Activated naive CD8-positive, alpha-beta T cell (primary cell): ENCODE results near the gene PTTG1IP.
A peak's percentile ranks its signal among the peaks of the same experiment; 100 is the strongest.

ENCODE experiments used
- H3K27ac Mint-ChIP-seq: one replicate; pipeline ENCODE4 v1.8.0; 2021; ENCODE audit warnings: mixed read lengths
- H3K27me3 Mint-ChIP-seq: one replicate; pipeline ENCODE4 v1.8.0; 2021; ENCODE audit warnings: mixed read lengths
- H3K36me3 Mint-ChIP-seq: one replicate; pipeline ENCODE4 v1.8.0; 2021; ENCODE audit warnings: mixed read lengths
- H3K4me1 Mint-ChIP-seq: one replicate; pipeline ENCODE4 v1.8.0; 2021; ENCODE audit warnings: low read depth, mixed read lengths
- H3K4me3 Mint-ChIP-seq: one replicate; pipeline ENCODE4 v1.8.0; 2021; ENCODE audit warnings: mild to moderate bottlenecking, mixed read lengths
- H3K9me3 Mint-ChIP-seq: one replicate; pipeline ENCODE4 v1.8.0; 2021; ENCODE audit warnings: low read depth, mixed read lengths

The PTTG1IP gene

DNA sequence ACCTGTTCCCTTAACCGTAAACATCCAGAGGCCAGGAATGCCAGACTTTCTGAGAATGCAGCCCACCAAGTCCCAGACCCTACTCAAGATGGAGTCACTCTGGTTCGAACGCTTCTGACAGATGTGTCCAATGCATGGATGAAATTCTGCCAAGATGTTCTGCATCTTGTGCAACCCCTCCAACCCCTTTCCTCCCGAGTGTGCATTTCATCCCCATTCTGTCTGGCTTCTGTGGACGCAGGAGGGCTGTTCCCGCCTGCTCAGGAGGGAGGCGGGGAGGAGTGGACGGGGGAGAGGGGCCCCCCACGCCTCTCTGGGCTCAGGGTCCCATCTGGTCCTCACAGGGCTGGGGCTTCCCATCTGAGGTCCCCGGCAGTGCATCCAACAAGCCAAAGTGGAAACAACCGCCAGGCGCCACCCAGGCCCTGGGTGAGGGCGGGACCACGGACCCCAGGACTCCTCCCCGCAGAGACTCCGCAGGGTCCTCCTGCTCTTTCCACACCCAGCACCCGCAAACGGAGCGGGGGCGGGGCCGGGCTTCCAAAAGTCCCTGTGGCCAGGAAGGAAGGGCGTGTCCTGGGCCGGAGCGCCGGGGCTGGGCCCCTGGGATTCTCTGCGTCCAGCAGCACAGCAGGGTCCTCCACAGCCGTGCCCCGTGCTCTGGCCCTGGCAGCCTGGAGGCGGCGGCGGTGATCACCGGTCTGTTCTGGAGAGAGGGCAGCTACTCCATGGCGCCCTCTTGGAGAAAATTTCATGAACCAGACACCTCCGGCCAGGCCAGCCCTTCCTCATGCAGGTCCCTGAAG, 27.9 kb downstream of the PTTG1IP start:
- peaks cover 13% of the 10 kb centered on the region for H3K4me1 Mint-ChIP-seq
- H3K4me3 Mint-ChIP-seq, result peak overlapping the region; percentile 78
- no peaks in the 10 kb centered on the region for H3K9me3 Mint-ChIP-seq
- H3K27me3 Mint-ChIP-seq, result no peaks in the 10 kb centered on the region
- peak overlapping the region; percentile 61 for H3K27ac Mint-ChIP-seq
- H3K36me3 Mint-ChIP-seq, result no peaks in the 10 kb centered on the region

DNA sequence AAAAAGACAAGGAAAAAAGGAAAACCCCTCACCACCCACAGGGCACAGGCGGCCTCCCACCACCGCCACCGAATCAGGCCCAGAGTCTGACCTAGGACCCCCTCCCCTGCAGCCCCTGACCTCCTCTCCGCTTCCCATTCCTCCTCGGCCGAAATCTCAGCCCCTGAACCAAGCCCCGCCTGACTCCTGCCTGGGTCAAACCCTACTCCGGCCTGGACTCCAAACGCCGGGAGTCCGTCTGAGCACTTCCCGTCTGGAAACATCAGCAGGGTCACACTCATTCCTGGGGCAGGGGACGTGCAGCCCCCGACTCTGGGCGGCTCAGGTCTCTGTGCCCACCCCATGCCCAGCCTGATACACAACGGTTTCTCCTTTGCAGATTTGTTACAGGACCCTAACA, 29.2 kb downstream of the PTTG1IP start:
- H3K4me1 Mint-ChIP-seq, result peaks cover 13% of the 10 kb centered on the region
- H3K9me3 Mint-ChIP-seq, result no peaks in the 10 kb centered on the region
- H3K4me3 Mint-ChIP-seq, result no peak overlapping the region
- H3K27ac Mint-ChIP-seq, result no peak overlapping the region
- H3K27me3 Mint-ChIP-seq, result no peaks in the 10 kb centered on the region
- no peaks in the 10 kb centered on the region for H3K36me3 Mint-ChIP-seq

DNA sequence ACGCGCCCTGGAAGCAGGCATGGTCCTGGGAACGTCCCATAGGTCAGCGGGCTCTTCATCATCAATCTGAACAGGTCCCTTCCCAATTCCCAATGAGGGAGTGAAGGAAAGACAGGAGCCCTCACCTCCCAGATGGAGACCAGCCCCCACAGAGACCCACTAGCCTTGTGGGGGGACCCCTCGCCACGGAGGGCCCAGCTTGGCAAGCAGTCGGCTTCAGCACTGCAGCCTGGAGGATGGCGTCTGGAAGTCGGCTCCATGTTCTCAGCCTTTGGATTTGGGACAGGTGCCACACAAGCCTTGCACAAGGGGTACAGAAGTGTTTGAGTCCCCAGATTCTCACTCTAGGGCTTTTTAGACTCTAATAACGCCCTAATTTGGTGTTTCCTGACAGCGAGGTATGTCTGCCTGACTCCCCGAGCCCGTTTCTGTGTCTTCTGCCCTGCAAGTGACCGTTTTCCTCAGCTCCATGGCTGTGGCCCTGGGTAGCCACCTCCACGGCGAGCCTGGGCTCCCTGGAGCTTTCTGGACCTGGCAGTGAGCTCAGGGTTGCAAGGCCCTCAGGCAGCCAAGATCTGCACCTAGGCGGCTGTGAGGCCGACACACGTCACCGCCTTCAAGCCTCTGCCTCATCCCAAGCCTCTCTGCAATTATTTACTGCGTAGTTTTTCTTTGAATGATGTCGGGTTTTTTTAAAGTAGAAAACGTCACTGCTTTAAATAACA, 30.6 kb downstream of the PTTG1IP start:
- H3K27me3 Mint-ChIP-seq, result no peaks in the 10 kb centered on the region

DNA sequence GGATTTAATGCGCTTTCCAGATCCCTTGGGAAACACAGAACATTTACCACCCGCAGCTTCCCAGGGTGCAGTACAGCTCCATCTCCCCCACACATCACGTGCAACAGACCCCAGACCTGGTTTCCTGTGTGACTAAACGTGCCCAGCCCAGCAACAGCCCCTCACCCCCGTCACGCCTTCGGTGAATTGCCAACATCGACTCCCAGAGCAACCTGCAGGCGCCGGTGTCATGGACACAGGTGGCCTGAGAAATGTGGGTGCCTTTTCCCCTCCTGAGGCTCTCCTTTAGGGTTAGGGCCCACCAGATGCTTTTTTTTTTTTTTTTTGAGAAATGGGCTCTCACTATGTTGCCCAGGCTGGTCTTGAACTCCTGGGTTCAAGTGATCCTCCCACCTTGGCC, 31.4 kb downstream of the PTTG1IP start:
- H3K4me3 Mint-ChIP-seq, result no peak overlapping the region
- H3K36me3 Mint-ChIP-seq, result no peaks in the 10 kb centered on the region
- H3K4me1 Mint-ChIP-seq, result peaks cover 11% of the 10 kb centered on the region
- no peak overlapping the region for H3K27ac Mint-ChIP-seq
- no peaks in the 10 kb centered on the region for H3K27me3 Mint-ChIP-seq
- H3K9me3 Mint-ChIP-seq, result no peaks in the 10 kb centered on the region

More for the DNA sequence above, 30.6 kb downstream of the PTTG1IP start:
- Mint-ChIP-seq H3K9me3 (no peaks in the 10 kb centered on the region), H3K4me1 (peaks cover 13% of the 10 kb centered on the region), H3K4me3 (no peak overlapping the region), H3K27ac (no peak overlapping the region), H3K36me3 (no peaks in the 10 kb centered on the region)

DNA sequence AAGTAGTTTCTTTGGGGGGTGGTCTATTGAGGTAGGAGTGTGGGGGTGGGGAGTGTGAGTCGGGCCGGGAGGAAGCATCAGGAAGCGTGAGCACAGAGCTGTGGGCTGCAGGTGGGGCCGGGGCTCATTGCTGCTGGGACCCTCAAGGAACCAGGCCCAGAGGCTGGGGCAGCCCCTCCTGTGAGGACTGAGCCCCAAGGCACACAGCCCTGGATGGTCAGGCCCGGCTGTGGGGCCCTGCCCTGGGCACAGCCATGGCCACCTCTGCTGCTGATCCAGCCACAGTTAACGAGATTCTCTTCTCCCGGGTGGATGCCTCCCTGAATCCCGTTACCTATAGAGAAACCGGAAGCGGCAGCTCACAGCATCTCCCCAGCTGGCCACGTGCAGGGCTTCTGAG, 32.7 kb downstream of the PTTG1IP start:
- peaks cover 4% of the 10 kb centered on the region for H3K4me1 Mint-ChIP-seq
- no peaks in the 10 kb centered on the region for H3K36me3 Mint-ChIP-seq
- no peaks in the 10 kb centered on the region for H3K9me3 Mint-ChIP-seq
- H3K4me3 Mint-ChIP-seq, result no peak overlapping the region
- no peak overlapping the region for H3K27ac Mint-ChIP-seq
- no peaks in the 10 kb centered on the region for H3K27me3 Mint-ChIP-seq

DNA sequence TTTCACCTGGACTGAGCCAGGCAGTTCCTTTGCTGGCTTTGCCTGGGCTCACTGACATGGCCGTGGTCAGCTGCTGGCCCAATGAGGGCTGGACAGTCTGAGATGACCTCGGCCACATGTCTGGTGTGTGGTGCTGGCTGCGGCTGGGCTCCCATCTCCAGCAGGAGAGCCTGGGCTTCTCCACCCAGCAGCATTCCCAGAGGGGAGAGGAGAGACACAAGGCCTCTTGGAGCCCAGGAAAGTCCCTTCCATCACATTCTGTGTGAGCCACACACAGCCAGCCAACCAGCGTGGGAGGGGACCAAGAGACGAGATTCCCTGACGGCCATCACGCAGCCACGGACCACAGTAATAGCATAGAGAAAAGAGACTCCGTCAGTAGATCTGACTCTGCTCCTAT, 34.5 kb downstream of the PTTG1IP start:
- Mint-ChIP-seq H3K4me3 (no peak overlapping the region), H3K27ac (no peak overlapping the region), H3K27me3 (no peaks in the 10 kb centered on the region), H3K9me3 (no peaks in the 10 kb centered on the region), H3K36me3 (no peaks in the 10 kb centered on the region), H3K4me1 (no peaks in the 10 kb centered on the region)

DNA sequence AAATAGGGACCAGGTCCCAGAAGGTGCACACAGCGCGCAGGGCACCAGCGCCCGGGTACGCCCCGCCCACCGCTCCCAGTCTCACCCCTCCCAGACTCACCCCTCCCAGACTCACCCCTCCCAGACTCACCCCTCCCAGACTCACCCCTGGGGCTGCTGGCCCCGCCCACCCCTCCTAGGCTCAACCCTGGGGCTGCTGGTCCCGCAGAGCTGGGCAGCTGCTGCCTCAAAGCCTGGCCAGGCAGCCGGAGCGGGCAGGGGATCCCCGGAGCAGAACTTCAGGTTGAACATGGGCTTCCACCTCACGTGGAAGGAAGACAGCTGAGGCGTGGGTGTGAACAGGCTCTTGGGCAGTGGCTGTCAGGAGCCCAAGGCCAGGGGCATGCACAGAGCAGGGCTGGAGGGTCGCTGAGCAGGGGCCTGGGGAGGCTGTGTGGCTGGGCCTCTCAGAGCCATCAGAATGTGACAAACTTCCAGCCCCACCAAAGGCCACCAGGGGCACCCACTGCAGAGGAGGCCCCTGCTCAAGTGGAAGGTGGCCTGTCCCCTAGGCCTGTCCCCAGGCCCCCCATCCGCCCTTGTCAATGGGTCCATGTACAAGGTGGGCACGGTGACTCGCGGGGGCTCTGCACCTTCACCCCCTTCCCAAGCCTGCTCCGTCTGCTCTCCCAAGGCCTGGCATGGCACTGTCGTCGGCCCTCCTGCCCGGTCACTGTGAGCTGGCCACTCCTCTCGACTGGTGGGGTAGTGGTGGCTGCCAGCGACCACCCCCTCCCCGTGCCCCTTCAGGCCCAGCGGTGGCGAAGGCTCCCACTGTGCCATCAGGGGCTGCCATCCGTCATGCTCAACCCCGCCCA, 35.2 kb downstream of the PTTG1IP start:
- Mint-ChIP-seq H3K27ac (no peak overlapping the region), H3K4me3 (no peak overlapping the region), H3K36me3 (no peaks in the 10 kb centered on the region), H3K4me1 (no peaks in the 10 kb centered on the region), H3K9me3 (no peaks in the 10 kb centered on the region), H3K27me3 (no peaks in the 10 kb centered on the region)

DNA sequence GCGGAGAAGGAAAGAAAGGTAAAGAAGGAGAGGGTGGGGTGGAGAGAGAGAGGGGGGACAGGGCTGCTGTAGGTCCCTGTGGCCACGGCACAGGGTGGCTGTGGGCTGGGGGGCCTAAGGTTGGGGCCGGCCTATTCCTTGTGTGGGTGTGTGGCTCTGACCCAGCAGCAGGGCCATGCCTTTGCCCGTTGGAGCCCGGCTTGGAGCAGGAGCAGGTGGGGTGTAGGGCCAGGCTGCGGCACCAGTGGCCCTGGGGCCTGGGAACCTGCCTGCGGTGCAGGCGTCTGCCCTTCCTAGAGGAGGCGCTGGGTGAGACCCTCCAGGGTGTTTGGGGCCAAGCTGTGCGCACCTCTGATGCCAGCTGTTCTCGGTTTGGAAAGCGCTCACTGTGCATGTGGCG, 36.0 kb downstream of the PTTG1IP start:
- Mint-ChIP-seq H3K9me3 (no peaks in the 10 kb centered on the region), H3K4me3 (no peak overlapping the region), H3K27ac (no peak overlapping the region), H3K36me3 (no peaks in the 10 kb centered on the region), H3K27me3 (no peaks in the 10 kb centered on the region), H3K4me1 (no peaks in the 10 kb centered on the region)

DNA sequence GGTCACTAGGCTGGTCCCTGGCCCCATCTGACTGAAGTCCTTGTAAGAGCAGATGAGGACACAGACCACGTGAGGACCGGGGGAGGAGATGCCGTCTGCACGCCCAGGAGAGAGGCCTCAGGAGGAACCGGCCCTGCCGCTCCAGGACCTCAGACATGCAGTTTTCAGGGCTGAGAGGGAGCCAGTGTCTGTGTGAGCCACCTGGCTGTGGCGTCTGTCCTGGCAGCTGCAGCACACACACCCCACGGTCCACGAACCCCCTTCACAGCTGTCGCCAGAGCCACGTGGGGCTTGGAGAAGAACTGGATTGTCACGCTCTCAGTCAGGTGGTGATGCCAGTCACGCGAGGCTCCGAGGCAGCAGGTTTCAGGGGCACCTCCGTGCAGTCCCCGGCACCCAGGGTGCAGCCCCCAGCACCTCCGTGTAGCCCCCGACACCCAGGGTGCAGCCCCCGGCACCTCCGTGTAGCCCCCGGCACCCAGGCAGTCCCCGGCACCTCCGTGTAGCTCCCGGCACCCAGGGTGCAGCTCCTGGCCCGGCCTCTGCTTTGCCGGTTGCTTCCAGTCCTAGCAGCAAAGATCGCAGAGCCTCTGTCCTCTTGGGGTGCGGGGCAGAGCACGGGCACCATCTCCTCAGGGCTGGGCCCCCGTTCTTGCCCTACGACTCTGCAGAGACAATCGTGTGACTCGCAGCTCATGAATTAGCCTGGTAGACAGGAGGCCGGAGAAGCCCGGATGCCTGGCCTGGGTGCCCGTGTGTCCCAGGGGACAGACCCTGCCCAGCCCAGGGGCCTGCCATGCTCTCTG, 36.6 kb downstream of the PTTG1IP start:
- Mint-ChIP-seq H3K27ac (no peak overlapping the region), H3K4me1 (no peaks in the 10 kb centered on the region), H3K4me3 (no peak overlapping the region), H3K36me3 (no peaks in the 10 kb centered on the region), H3K27me3 (no peaks in the 10 kb centered on the region), H3K9me3 (no peaks in the 10 kb centered on the region)

DNA sequence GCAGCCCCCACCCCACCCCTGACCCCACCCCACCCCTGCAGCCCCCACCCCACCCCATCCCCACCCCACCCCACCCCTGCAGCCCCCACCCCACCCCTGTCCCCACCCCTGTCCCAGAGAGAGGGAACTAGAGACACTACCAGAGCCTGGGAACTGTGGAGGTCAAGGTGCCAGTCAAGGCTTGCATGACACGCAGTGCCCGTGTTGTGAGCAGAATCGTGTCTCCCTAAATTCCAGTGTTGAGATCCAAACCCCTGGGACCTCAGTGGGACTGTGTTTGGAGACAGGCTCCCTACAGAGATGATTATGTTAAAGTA, 37.2 kb downstream of the PTTG1IP start:
- Mint-ChIP-seq H3K4me3 (no peak overlapping the region), H3K27me3 (no peaks in the 10 kb centered on the region), H3K4me1 (peaks cover 2% of the 10 kb centered on the region), H3K27ac (no peak overlapping the region), H3K36me3 (no peaks in the 10 kb centered on the region), H3K9me3 (no peaks in the 10 kb centered on the region)

DNA sequence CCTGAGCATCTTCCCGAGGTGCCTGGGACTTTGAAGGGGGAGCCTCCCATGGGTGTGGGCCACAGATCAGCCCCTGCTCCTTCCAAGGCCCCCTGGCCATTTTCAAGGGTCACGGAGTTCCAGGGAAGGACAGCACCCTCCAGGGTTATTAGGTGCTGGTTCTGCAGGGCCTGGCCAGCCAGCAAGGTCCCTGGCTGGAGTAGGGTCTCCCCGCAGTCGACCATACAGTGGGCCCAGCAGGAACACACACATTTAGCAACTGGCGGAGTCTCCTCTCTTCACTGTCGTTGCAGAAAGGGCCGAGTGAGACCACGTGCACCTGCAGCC, 37.9 kb downstream of the PTTG1IP start:
- Mint-ChIP-seq H3K27me3 (no peaks in the 10 kb centered on the region), H3K36me3 (no peaks in the 10 kb centered on the region), H3K9me3 (no peaks in the 10 kb centered on the region), H3K4me1 (peaks cover 7% of the 10 kb centered on the region), H3K27ac (no peak overlapping the region), H3K4me3 (no peak overlapping the region)

DNA sequence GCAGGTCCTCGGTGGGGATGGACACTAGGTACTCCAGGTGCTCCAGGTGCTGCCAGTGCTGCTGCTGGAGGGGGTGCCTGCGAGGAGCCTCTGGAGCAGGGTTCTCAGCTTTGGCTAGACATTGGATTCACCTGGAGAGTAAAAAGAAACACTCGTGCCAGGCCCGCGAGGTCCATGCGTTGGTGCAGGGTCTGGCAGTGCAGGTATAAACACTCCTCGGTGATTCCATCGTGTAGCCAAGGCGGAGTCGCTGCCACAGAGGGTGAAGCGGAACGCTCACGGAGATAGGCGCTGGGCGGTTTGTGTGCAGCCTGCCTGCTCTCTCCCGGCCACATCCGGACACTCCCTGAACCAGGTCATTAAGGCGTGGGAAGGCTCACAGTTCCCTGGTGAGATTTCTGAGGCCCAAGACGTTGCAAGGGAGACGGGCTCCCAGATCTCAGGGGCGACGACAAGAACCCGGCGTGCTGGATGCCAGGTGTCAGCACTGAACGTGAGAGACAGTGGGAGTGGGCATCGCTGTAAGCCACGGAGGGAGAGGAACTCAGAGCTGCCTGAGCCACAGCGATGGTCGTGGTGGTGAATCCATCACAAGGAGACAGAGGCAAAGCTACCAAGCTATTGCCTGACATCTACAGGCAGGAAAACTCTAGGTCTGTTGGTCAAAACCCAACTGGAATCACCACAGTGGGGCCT, 38.4 kb downstream of the PTTG1IP start:
- Mint-ChIP-seq H3K27me3 (no peaks in the 10 kb centered on the region), H3K4me3 (no peak overlapping the region), H3K4me1 (peaks cover 10% of the 10 kb centered on the region), H3K27ac (no peak overlapping the region), H3K36me3 (no peaks in the 10 kb centered on the region), H3K9me3 (no peaks in the 10 kb centered on the region)

DNA sequence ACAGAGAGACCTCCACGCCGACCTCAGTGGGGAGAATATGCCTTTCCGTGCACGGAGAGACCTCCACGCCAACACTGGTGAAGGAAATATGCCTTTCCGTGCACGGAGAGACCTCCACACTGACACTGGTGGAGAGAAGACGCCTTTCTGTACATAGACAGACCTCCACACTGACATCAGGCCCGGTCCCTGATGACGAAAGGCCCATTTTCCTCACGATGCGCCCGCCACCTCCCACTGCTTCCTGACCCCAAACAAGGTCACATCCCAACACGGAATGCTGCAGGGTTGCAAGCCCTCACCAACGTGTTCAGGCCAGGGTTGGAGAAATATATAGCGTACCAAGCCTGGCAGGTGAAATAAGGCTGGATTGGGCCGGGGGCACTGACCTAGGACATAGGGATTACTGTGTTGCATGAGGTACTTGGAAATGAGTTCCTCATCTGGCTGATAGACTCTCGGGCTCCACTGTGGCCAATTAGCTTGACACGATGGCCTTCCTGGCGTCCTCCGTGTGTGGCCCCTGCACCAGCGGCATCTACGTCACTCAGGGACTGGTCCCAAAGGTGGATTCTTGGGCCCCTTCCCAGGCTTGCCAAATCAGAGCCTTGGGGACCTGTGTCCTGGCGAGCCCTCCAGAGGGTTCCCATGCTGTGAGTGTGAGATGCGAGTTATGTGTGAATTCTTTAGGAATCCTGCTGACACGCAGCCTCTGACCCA, 39.1 kb downstream of the PTTG1IP start:
- no peaks in the 10 kb centered on the region for H3K27me3 Mint-ChIP-seq
- H3K4me1 Mint-ChIP-seq, result peaks cover 17% of the 10 kb centered on the region
- H3K27ac Mint-ChIP-seq, result no peak overlapping the region
- H3K4me3 Mint-ChIP-seq, result no peak overlapping the region
- H3K36me3 Mint-ChIP-seq, result no peaks in the 10 kb centered on the region
- H3K9me3 Mint-ChIP-seq, result no peaks in the 10 kb centered on the region

DNA sequence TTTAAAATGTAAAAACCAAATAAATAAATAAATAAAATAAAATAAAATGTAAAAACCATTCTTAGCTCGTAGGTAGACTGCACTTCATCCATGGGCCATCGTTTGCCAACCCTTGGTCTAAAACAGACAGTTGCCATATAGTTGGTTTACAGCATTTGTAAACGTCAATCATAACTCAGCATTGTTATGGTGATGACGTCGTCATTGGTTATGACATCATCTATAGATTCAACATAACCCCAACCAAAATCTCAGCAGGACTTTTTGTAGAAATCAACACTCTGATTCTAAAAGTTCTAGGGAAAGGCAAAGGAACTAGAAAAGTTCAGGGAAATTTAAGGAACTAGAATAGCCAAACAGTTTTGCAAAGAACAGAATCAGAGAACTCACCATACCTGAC, 39.8 kb downstream of the PTTG1IP start:
- H3K9me3 Mint-ChIP-seq, result no peaks in the 10 kb centered on the region
- H3K27ac Mint-ChIP-seq, result no peak overlapping the region
- no peaks in the 10 kb centered on the region for H3K36me3 Mint-ChIP-seq
- peaks cover 18% of the 10 kb centered on the region for H3K4me1 Mint-ChIP-seq
- H3K27me3 Mint-ChIP-seq, result no peaks in the 10 kb centered on the region
- H3K4me3 Mint-ChIP-seq, result no peak overlapping the region
